Endodermal cell (in vitro differentiated cells): ENCODE results near the gene C10orf53. TPM values are rescaled to one million over a fixed set of nuclear protein-coding genes. Genes with fewer than 3 reads are reported as not detected.

Experiments used
- DNase-seq: peaks from one replicate; pipeline ENCODE4 v3.0.0-alpha.2; 2017
- H3K27ac ChIP-seq: 2 replicates; pipeline ENCODE4 v1.5.1; 2013; ENCODE audit warnings: mild to moderate bottlenecking, low read depth, low read length, moderate library complexity
- H3K27me3 ChIP-seq: 2 replicates; pipeline ENCODE4 v1.6.1; 2013; ENCODE audit warnings: mild to moderate bottlenecking, low read length, moderate library complexity; ENCODE audit not compliant: insufficient read depth, control insufficient read depth, poor library complexity, severe bottlenecking
- H3K36me3 ChIP-seq: 2 replicates; pipeline ENCODE4 v1.7.0; 2013; ENCODE audit warnings: mild to moderate bottlenecking, low read length, moderate library complexity; ENCODE audit not compliant: control insufficient read depth, insufficient read depth
- H3K4me1 ChIP-seq: one replicate; pipeline ENCODE4 v1.7.0; 2013; ENCODE audit warnings: low read length; ENCODE audit not compliant: control insufficient read depth, insufficient read depth
- H3K4me3 ChIP-seq: 2 replicates; pipeline ENCODE4 v1.5.1; 2013; ENCODE audit warnings: mild to moderate bottlenecking, low read length, moderate library complexity
- H3K9ac ChIP-seq: 2 replicates; pipeline ENCODE4 v1.6.1; 2013; ENCODE audit warnings: mild to moderate bottlenecking, low read length, moderate library complexity; ENCODE audit not compliant: poor library complexity, severe bottlenecking; ENCODE audit errors: extremely low read depth
- H3K9me3 ChIP-seq: 2 replicates; pipeline ENCODE4 v1.6.1; 2013; ENCODE audit warnings: mild to moderate bottlenecking, low read length, moderate library complexity; ENCODE audit not compliant: control insufficient read depth
- H3K27ac Mint-ChIP-seq: 2 replicates; pipeline ENCODE4 v1.8.0; 2020; ENCODE audit warnings: mixed read lengths
- H3K27me3 Mint-ChIP-seq: 2 replicates; pipeline ENCODE4 v1.8.0; 2021; ENCODE audit warnings: mild to moderate bottlenecking, mixed read lengths; ENCODE audit not compliant: insufficient read depth
- H3K36me3 Mint-ChIP-seq: 2 replicates; pipeline ENCODE4 v1.8.0; 2020; ENCODE audit warnings: low read depth, mixed read lengths
- H3K4me1 Mint-ChIP-seq: 2 replicates; pipeline ENCODE4 v1.8.0; 2020; ENCODE audit warnings: mixed read lengths
- H3K4me3 Mint-ChIP-seq: 2 replicates; pipeline ENCODE4 v1.8.0; 2020; ENCODE audit warnings: mild to moderate bottlenecking, moderate library complexity, mixed read lengths
- H3K9me3 Mint-ChIP-seq: 2 replicates; pipeline ENCODE4 v1.8.0; 2020; ENCODE audit warnings: mild to moderate bottlenecking, mixed read lengths
- CTCF ChIP-seq: fragments of 200-600 bp; sonication (generic); conservative IDR thresholded peaks from 2 replicates; pipeline ENCODE4 v1.5.0; 2021; ENCODE audit warnings: antibody characterized with exemption, mild to moderate bottlenecking
- WGBS, 2 experiments: methylation state at CpG; one replicate each; pipeline versions ENCODE4 v1.1.5 to v1.1.7; 2013; ENCODE audit warnings: missing lambda C conversion rate in 2 of 2, mixed read lengths in 1 of 2; ENCODE audit not compliant: insufficient coverage in 1 of 2, insufficient read length in 1 of 2; 5-methylcytosine and 5-hydroxymethylcytosine counted together
- total RNA-seq, 2 donors: library from RNA; stranded (reverse); fragmentation: NEBNext Ultra II Directional in 1 of 2; extraction: Animal tissue kit (Norgen Biotek cat#: 25700) in 1 of 2; gene quantifications; 2 replicates in 1 of 2; 3 replicates in 1 of 2; pipeline ENCODE4 v1.2.1, GENCODE V29; 2021

Gene C10orf53
- total RNA-seq, 2 donors from 2014 or later: not detected

- no peak overlapping the region for H3K4me3 ChIP-seq
Measured at GRCh38 chr10:49651039-49651835, 28.2 kb upstream of the C10orf53 start.

GRCh38 chr10:49651917-49652316 lies 27.5 kb upstream of the C10orf53 start:
- H3K27me3 Mint-ChIP-seq: peaks cover 13% of the 10 kb centered on the region
- Histone ChIP-seq H3K27me3 (no peaks in the 10 kb centered on the region), H3K36me3 (no peaks in the 10 kb centered on the region), H3K9ac (no peak overlapping the region), H3K4me3 (no peak overlapping the region), H3K4me1 (no peaks in the 10 kb centered on the region), H3K27ac (no peak overlapping the region), H3K9me3 (no peaks in the 10 kb centered on the region)
- no peak overlapping the region for H3K4me3 Mint-ChIP-seq
- peaks cover 16% of the 10 kb centered on the region for H3K4me1 Mint-ChIP-seq
- no peaks in the 10 kb centered on the region for H3K36me3 Mint-ChIP-seq
- H3K27ac Mint-ChIP-seq: no peak overlapping the region
- 84% methylated on average over 2 of the region's 2 CpGs; no CpG with 5 or more reads in 1 of the 2 experiments for WGBS, 2 experiments
- TF ChIP-seq CTCF: no peak
- no peak for DNase-seq
- H3K9me3 Mint-ChIP-seq: no peaks in the 10 kb centered on the region

More at GRCh38 chr10:49651039-49651835, 28.2 kb upstream of the C10orf53 start:
- TF ChIP-seq CTCF: no peak
- peaks cover 16% of the 10 kb centered on the region for H3K4me1 Mint-ChIP-seq
- DNase-seq: peak; percentile 29
- 91 to 94% methylated on average over 13 to 15 of the region's 15 CpGs for WGBS, 2 experiments
- no peaks in the 10 kb centered on the region for H3K9me3 Mint-ChIP-seq
- H3K9ac ChIP-seq: no peak overlapping the region
- H3K27me3 ChIP-seq: no peaks in the 10 kb centered on the region
- H3K27ac Mint-ChIP-seq: no peak overlapping the region
- H3K9me3 ChIP-seq: no peaks in the 10 kb centered on the region
- peaks cover 6% of the 10 kb centered on the region for H3K27me3 Mint-ChIP-seq
- no peak overlapping the region for H3K4me3 Mint-ChIP-seq
- H3K4me1 ChIP-seq: no peaks in the 10 kb centered on the region
- no peak overlapping the region for H3K27ac ChIP-seq
- H3K36me3 ChIP-seq: no peaks in the 10 kb centered on the region
- H3K36me3 Mint-ChIP-seq: no peaks in the 10 kb centered on the region

- Mint-ChIP-seq H3K27ac (no peak overlapping the region), H3K4me1 (peaks cover 16% of the 10 kb centered on the region), H3K4me3 (no peak overlapping the region), H3K27me3 (peaks cover 15% of the 10 kb centered on the region), H3K9me3 (no peaks in the 10 kb centered on the region), H3K36me3 (no peaks in the 10 kb centered on the region)
- no peak overlapping the region for H3K9ac ChIP-seq
- H3K27me3 ChIP-seq: no peaks in the 10 kb centered on the region
- H3K36me3 ChIP-seq: no peaks in the 10 kb centered on the region
- no peaks in the 10 kb centered on the region for H3K4me1 ChIP-seq
- no peak overlapping the region for H3K4me3 ChIP-seq
- DNase-seq: peak; percentile 27
- 88 to 89% methylated on average over 4 to 15 of the region's 15 CpGs for WGBS, 2 experiments
- H3K27ac ChIP-seq: no peak overlapping the region
- no peaks in the 10 kb centered on the region for H3K9me3 ChIP-seq
- no peak for TF ChIP-seq CTCF
Measured at GRCh38 chr10:49652421-49653272, 26.8 kb upstream of the C10orf53 start.
